Measurements from ENCODE around the gene MEFV. TPM values are rescaled to one million over a fixed set of nuclear protein-coding genes. Genes with fewer than 3 reads are reported as not detected.

The MEFV gene
- polyA plus RNA-seq, 3 donors, result 37.7 to 78.0 (median 73.2) TPM

DNA sequence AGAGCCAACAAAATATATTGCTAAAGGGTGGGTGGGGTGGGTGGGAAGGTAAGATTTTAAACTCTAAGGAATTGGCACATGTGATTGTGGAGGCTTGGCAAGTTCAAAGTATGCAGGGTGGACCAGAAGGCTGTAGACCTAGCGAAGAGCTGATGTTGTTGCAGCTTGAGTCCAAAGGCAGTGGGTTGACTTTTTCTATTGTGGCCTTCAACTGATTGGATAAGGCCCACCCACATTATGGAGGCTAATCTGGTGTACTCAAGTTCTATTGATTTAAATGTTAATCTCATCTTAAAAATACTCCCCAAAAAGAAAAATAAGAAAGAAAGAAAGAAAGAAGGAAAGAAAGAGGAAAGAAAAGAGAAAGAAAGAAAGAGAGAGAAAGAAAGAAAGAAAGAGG, 43.9 kb downstream of the MEFV start:
- 100% methylated on average over 1 of the region's 1 CpG for WGBS (ENCODE audit: insufficient coverage)

GRCh38 chr16:3212006-3212405, 44.4 kb downstream of the MEFV start:
- Mint-ChIP-seq H3K9me3 (peaks cover 27 to 62% (median 40%) of the 10 kb centered on the region in 7 donors), H3K4me3 (no peak overlapping the region), H3K4me1 (peaks cover 19% of the 10 kb centered on the region), H3K27ac (peak overlapping the region in 1 of 7 donors; percentile 27), H3K36me3 (no peaks in the 10 kb centered on the region), H3K27me3 (ENCODE audit: low read depth in 3 of 3) (peaks cover 20 to 45% (median 22%) of the 10 kb centered on the region in 3 donors)
- no peak overlapping the region for H3K4me2 ChIP-seq (replicated peaks; ENCODE audit: extremely low read depth, low read length, poor library complexity, severe bottlenecking)
- no peak overlapping the region for H2AFZ ChIP-seq (ENCODE audit: insufficient read depth, low read depth, low read length, poor library complexity, severe bottlenecking)
- no peaks in the 10 kb centered on the region for H3K36me3 ChIP-seq (replicated peaks in 1 of 2; ENCODE audit: control insufficient read depth in 1 of 2, insufficient read depth in 2 of 2, low read length in 2 of 2)
- no peak for DNase-seq
- H3K79me2 ChIP-seq (ENCODE audit: insufficient read depth, low read length), result no peaks in the 10 kb centered on the region
- no peaks in the 10 kb centered on the region for H4K20me1 ChIP-seq (ENCODE audit: insufficient read depth, low read length)
- no peak for TF ChIP-seq CTCF (IDR thresholded peaks at IDR 0.05)
- intact Hi-C loops (cut with micrococcal nuclease), result no loop called here
- H3K27ac ChIP-seq (ENCODE audit: low read depth in 1 of 2, low read length in 2 of 2), result no peak overlapping the region
- peaks cover 0 to 3% of the 10 kb centered on the region in 2 donors for H3K27me3 ChIP-seq (ENCODE audit: control insufficient read depth in 2 of 2, insufficient read depth in 2 of 2, low read length in 2 of 2)
- peaks cover 18 to 21% of the 10 kb centered on the region in 2 donors for H3K9me3 ChIP-seq (replicated peaks in 1 of 2; ENCODE audit: control insufficient read depth in 1 of 2, insufficient read depth in 1 of 2, low read length in 2 of 2)
- whole genome bisulfite sequencing (ENCODE audit: insufficient coverage), result 77% methylated on average over 3 of the region's 3 CpGs
- H3K4me3 ChIP-seq (replicated peaks in 1 of 3; ENCODE audit: low read depth in 2 of 3, low read length in 3 of 3), result no peak overlapping the region
- H3K4me1 ChIP-seq (ENCODE audit: control insufficient read depth in 1 of 2, insufficient read depth in 2 of 2, low read length in 2 of 2), result peaks cover 13 to 16% of the 10 kb centered on the region in 2 donors
- H3K9ac ChIP-seq (ENCODE audit: insufficient read depth, low read length, poor library complexity, severe bottlenecking), result no peak overlapping the region

More for the DNA sequence above, 43.9 kb downstream of the MEFV start:
- Histone ChIP-seq H3K9me3 (replicated peaks in 1 of 2; ENCODE audit: control insufficient read depth in 1 of 2, insufficient read depth in 1 of 2, low read length in 2 of 2) (peaks cover 12 to 16% of the 10 kb centered on the region in 2 donors), H2AFZ (ENCODE audit: insufficient read depth, low read depth, low read length, poor library complexity, severe bottlenecking) (no peak overlapping the region), H3K4me3 (replicated peaks in 1 of 3; ENCODE audit: low read depth in 2 of 3, low read length in 3 of 3) (no peak overlapping the region), H3K9ac (ENCODE audit: insufficient read depth, low read length, poor library complexity, severe bottlenecking) (no peak overlapping the region), H3K79me2 (ENCODE audit: insufficient read depth, low read length) (no peaks in the 10 kb centered on the region), H3K27ac (ENCODE audit: low read depth in 1 of 2, low read length in 2 of 2) (no peak overlapping the region), H3K36me3 (replicated peaks in 1 of 2; ENCODE audit: control insufficient read depth in 1 of 2, insufficient read depth in 2 of 2, low read length in 2 of 2) (no peaks in the 10 kb centered on the region), H3K4me1 (ENCODE audit: control insufficient read depth in 1 of 2, insufficient read depth in 2 of 2, low read length in 2 of 2) (peaks cover 14 to 21% of the 10 kb centered on the region in 2 donors), H3K4me2 (replicated peaks; ENCODE audit: extremely low read depth, low read length, poor library complexity, severe bottlenecking) (no peak overlapping the region), H4K20me1 (ENCODE audit: insufficient read depth, low read length) (no peaks in the 10 kb centered on the region), H3K27me3 (ENCODE audit: control insufficient read depth in 2 of 2, insufficient read depth in 2 of 2, low read length in 2 of 2) (peaks cover 0 to 3% of the 10 kb centered on the region in 2 donors)
- no peaks in the 10 kb centered on the region for H3K36me3 Mint-ChIP-seq
- no peak for DNase-seq
- no peak overlapping the region for H3K27ac Mint-ChIP-seq
- H3K4me3 Mint-ChIP-seq, result no peak overlapping the region
- intact Hi-C loops (cut with micrococcal nuclease), result no loop called here
- H3K27me3 Mint-ChIP-seq (ENCODE audit: low read depth in 3 of 3), result peaks cover 20 to 45% (median 22%) of the 10 kb centered on the region in 3 donors
- peaks cover 22 to 56% (median 38%) of the 10 kb centered on the region in 7 donors for H3K9me3 Mint-ChIP-seq
- TF ChIP-seq CTCF (IDR thresholded peaks at IDR 0.05), result no peak
- peaks cover 21% of the 10 kb centered on the region for H3K4me1 Mint-ChIP-seq
